ENCODE results near the gene TTYH1. TPM values are rescaled to one million over a fixed set of nuclear protein-coding genes. Genes with fewer than 3 reads are reported as not detected.
"Not testable (repeated sequence)": the region's sequence is repeated elsewhere in the genome, so short reads cannot be mapped to it uniquely, and the experiment has no call there.

TTYH1 gene
- total RNA-seq, 1 donor from 2014 or later: 2.7 TPM

GRCh38 chr19:54439174-54439851, 24.0 kb downstream of the TTYH1 start:
- DNase-seq (ENCODE audit: low spot score): no peak

- no peak for DNase-seq (ENCODE audit: low spot score)
Measured at GRCh38 chr19:54440641-54441040, 25.4 kb downstream of the TTYH1 start.

- no peak for DNase-seq (ENCODE audit: low spot score)
Measured at GRCh38 chr19:54444737-54445136, 29.5 kb downstream of the TTYH1 start.

- DNase-seq (ENCODE audit: low spot score): not testable (repeated sequence)
Measured at GRCh38 chr19:54446349-54446748, 31.1 kb downstream of the TTYH1 start.

GRCh38 chr19:54448040-54448773, 32.9 kb downstream of the TTYH1 start:
- peak; percentile 67 for DNase-seq (ENCODE audit: low spot score)

GRCh38 chr19:54448774-54449700, 33.8 kb downstream of the TTYH1 start, which contains the start of gene LENG8:
TSS of gene LENG8 (plus strand) at chr19:54449199. CDS start at chr19:54451345, 2,146 bp downstream.
- peak; percentile 98 for DNase-seq (ENCODE audit: low spot score)

- no peak for DNase-seq (ENCODE audit: low spot score)
Measured at GRCh38 chr19:54449701-54450069, 34.4 kb downstream of the TTYH1 start.

GRCh38 chr19:54451331-54451871, 36.1 kb downstream of the TTYH1 start:
- no peak for DNase-seq (ENCODE audit: low spot score)

GRCh38 chr19:54451997-54452396, 36.7 kb downstream of the TTYH1 start:
- DNase-seq (ENCODE audit: low spot score): no peak

- no peak for DNase-seq (ENCODE audit: low spot score)
Measured at GRCh38 chr19:54452626-54453025, 37.4 kb downstream of the TTYH1 start.

- DNase-seq (ENCODE audit: low spot score): no peak
Measured at GRCh38 chr19:54453921-54454780, 38.9 kb downstream of the TTYH1 start.

- DNase-seq (ENCODE audit: low spot score): no peak
Measured at GRCh38 chr19:54454781-54455675, 39.8 kb downstream of the TTYH1 start.

- DNase-seq (ENCODE audit: low spot score): no peak
Measured at GRCh38 chr19:54455786-54456422, 40.6 kb downstream of the TTYH1 start.

GRCh38 chr19:54456423-54457373, 41.4 kb downstream of the TTYH1 start:
- DNase-seq (ENCODE audit: low spot score): no peak

- DNase-seq (ENCODE audit: low spot score): no peak
Measured at GRCh38 chr19:54457773-54458647, 42.7 kb downstream of the TTYH1 start.

GRCh38 chr19:54458648-54459281, 43.5 kb downstream of the TTYH1 start:
- no peak for DNase-seq (ENCODE audit: low spot score)

All from ureter (tissue), 1 donor.